DMS53 (cell line): ENCODE measurements around the gene FOCAD.

Source experiments
- DNase-seq: peaks from one replicate; lab custom pipeline; 2025; lab: John Stamatoyannopoulos, UW

FOCAD gene

GRCh38 chr9:21023861-21024260 lies 339.8 kb downstream of the FOCAD start:
- DNase-seq: no peak

- no peak for DNase-seq
Observed at GRCh38 chr9:21027295-21027694, 343.2 kb downstream of the FOCAD start.

- DNase-seq: no peak
Observed at GRCh38 chr9:21028466-21028865, 344.4 kb downstream of the FOCAD start.

- no peak for DNase-seq
Observed at GRCh38 chr9:21029661-21030060, 345.6 kb downstream of the FOCAD start.

- peak; percentile 23 for DNase-seq
Observed at GRCh38 chr9:21030389-21031035, 346.5 kb downstream of the FOCAD start.

- peak; percentile 56 for DNase-seq
Observed at GRCh38 chr9:21031091-21031807, 347.2 kb downstream of the FOCAD start, which contains the start of gene HACD4. Gene HACD4, minus strand, starts transcription at chr9:21031640. Its CDS starts 50 bp downstream, at chr9:21031590.

GRCh38 chr9:21031808-21032183 lies 347.7 kb downstream of the FOCAD start:
- DNase-seq: no peak

- DNase-seq: no peak
Observed at GRCh38 chr9:21037278-21037677, 353.2 kb downstream of the FOCAD start.

- no peak for DNase-seq
Observed at GRCh38 chr9:21039302-21039701, 355.2 kb downstream of the FOCAD start.

- DNase-seq: no peak
Observed at GRCh38 chr9:21042466-21042865, 358.4 kb downstream of the FOCAD start.

GRCh38 chr9:21043841-21044240 lies 359.8 kb downstream of the FOCAD start:
- DNase-seq: no peak
